Thyroid gland (tissue), 4 donors: ENCODE data around the gene PPP2R2D. TPM values are rescaled to one million over a fixed set of nuclear protein-coding genes. Genes with fewer than 3 reads are reported as not detected.

ENCODE experiments used
- DNase-seq, 2 donors: peaks; one replicate each; pipeline ENCODE4 v3.0.0-alpha.2; 2019
- H3K27ac ChIP-seq, 3 donors: fragments of 200-600 bp; sonication (generic); 1 replicate in 2 of 3; 2 replicates in 1 of 3; pipeline ENCODE4 v1.5.1; 2016 to 2019; ENCODE audit warnings: mild to moderate bottlenecking in 1 of 3, moderate library complexity in 1 of 3
- H3K27me3 ChIP-seq: fragments of 200-600 bp; sonication (generic); one replicate; pipeline ENCODE4 v1.5.1; 2019
- H3K36me3 ChIP-seq, 2 donors: fragments of 200-600 bp; sonication (generic); one replicate each; pipeline ENCODE4 v1.5.1; 2016 to 2019
- H3K4me1 ChIP-seq, 2 donors: fragments of 200-600 bp; sonication (generic); one replicate each; pipeline ENCODE4 v1.5.1; 2017 to 2019
- H3K4me3 ChIP-seq, 3 donors: fragments of 200-600 bp; sonication (generic); replicated peaks in 1 of 3; 1 replicate in 2 of 3; 2 replicates in 1 of 3; pipeline ENCODE4 v1.5.1; 2016; ENCODE audit warnings: mild to moderate bottlenecking in 1 of 3
- H3K9me3 ChIP-seq: fragments of 200-600 bp; sonication (generic); one replicate; pipeline ENCODE4 v1.5.1; 2017
- POLR2A ChIP-seq, 2 donors: fragments of 450-650 bp; IDR thresholded peaks; one replicate each; pipeline ENCODE4 v1.6.1; 2017; ENCODE audit warnings: antibody characterized with exemption in 2 of 2, mild to moderate bottlenecking in 2 of 2, moderate library complexity in 1 of 2
- WGBS, 2 donors: methylation state at CpG; one replicate each; pipeline ENCODE4 v1.1.5; 2017; 5-methylcytosine and 5-hydroxymethylcytosine counted together
- intact Hi-C: fragments of 100-400 bp; cut with DNase I; formaldehyde crosslinking; loops from one replicate; pipeline ENCODE4 v1.15.1; 2023
- total RNA-seq, 4 donors: library from RNA; depleted of rRNA; stranded (reverse); fragments of >200 nt; gene quantifications; one replicate each; pipeline ENCODE4 v1.2.3, GENCODE V29; 2016
- TF ChIP-seq, protein P1 (sequence below), 6 experiments: fragments of 200-600 bp in 3 of 6; fragments of 450-650 bp in 3 of 6; sonication (generic) in 3 of 6; IDR thresholded peaks; one replicate each; pipeline ENCODE4 v1.5.1; 2016 to 2019; ENCODE audit warnings: antibody characterized with exemption in 6 of 6, mild to moderate bottlenecking in 2 of 6, inconsistent platforms in 1 of 6, moderate library complexity in 1 of 6

The PPP2R2D gene
- total RNA-seq, 4 donors from 2014 or later = 32.3 to 38.7 (median 33.9) TPM

DNA sequence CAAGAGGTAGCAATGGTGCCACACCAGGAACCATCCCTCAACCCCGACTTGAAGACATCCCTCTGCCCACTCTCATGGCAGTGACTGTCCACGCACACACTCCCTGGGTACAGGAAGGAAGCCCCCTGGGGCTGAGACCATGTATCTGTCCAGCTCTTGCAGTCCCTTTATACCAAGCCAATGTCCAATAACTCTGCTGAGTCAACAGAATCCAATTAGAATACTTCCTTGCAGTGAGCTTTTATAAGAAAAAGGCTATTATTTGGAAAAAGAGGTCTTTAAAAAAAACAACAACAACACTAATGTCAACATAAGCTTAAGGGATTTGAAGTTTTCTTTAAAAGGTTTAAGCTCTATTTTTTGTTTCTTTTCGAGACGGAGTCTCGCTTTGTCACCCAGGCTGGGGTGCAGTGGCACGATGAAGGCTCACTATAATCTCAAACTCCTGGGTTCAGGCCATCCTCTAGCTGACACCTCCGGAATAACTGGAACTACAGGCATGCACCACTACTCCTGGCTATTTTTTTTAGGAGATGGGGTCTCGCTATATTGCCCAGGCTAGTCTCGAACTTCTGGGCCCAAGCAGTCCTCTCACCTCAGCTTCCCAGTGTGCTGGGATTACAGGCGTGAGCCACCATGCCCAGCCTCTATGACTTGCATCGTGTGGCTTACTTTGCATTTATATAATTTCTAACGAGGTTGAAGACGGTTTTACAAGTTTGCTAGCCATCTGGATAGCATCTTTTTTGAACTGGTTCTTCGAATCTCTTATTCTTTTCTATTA is 73.4 kb downstream of the PPP2R2D start:
- Histone ChIP-seq H3K27me3 (no peaks in the 10 kb centered on the region), H3K4me1 (peaks cover 12 to 15% of the 10 kb centered on the region in 2 donors), H3K36me3 (peaks cover 11 to 13% of the 10 kb centered on the region in 2 donors), H3K9me3 (no peaks in the 10 kb centered on the region), H3K4me3 (no peak overlapping the region), H3K27ac (no peak overlapping the region)
- 88 to 92% methylated on average over 14 of the region's 14 CpGs for WGBS, 2 donors
- no peak for DNase-seq
- intact Hi-C loops = no loop called here
- TF ChIP-seq, protein P1, sequence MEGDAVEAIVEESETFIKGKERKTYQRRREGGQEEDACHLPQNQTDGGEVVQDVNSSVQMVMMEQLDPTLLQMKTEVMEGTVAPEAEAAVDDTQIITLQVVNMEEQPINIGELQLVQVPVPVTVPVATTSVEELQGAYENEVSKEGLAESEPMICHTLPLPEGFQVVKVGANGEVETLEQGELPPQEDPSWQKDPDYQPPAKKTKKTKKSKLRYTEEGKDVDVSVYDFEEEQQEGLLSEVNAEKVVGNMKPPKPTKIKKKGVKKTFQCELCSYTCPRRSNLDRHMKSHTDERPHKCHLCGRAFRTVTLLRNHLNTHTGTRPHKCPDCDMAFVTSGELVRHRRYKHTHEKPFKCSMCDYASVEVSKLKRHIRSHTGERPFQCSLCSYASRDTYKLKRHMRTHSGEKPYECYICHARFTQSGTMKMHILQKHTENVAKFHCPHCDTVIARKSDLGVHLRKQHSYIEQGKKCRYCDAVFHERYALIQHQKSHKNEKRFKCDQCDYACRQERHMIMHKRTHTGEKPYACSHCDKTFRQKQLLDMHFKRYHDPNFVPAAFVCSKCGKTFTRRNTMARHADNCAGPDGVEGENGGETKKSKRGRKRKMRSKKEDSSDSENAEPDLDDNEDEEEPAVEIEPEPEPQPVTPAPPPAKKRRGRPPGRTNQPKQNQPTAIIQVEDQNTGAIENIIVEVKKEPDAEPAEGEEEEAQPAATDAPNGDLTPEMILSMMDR (IDR thresholded peaks at IDR 0.05) = no peak
- no peak for TF ChIP-seq POLR2A (IDR thresholded peaks at IDR 0.05)

DNA sequence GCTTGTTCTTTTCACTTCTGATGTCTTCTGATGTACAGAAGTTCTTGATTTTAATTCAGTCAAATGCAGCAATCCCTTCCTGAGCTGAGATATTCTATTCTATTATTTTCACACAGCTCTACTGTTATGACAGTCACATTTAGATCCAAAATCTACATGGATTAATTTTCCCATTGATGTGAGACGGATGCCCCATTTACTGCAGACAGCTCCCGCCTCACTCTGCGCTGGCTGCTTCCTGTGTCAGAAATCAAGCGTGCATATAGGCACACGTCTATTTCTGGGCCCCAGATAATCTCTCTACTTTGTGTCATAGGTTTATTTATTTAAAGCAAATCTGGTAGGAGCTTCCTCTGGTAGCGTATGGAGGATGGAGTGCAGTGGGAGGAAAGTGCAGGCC is 74.2 kb downstream of the PPP2R2D start:
- Histone ChIP-seq H3K36me3 (peaks cover 5 to 6% of the 10 kb centered on the region in 2 donors), H3K9me3 (no peaks in the 10 kb centered on the region), H3K4me1 (peaks cover 15 to 22% of the 10 kb centered on the region in 2 donors), H3K27ac (no peak overlapping the region), H3K27me3 (no peaks in the 10 kb centered on the region), H3K4me3 (no peak overlapping the region)
- intact Hi-C loops = no loop called here
- 87 to 89% methylated on average over 6 of the region's 6 CpGs for WGBS, 2 donors
- TF ChIP-seq, protein P1 (IDR thresholded peaks at IDR 0.05) = no peak
- TF ChIP-seq POLR2A (IDR thresholded peaks at IDR 0.05) = no peak
- no peak for DNase-seq

DNA sequence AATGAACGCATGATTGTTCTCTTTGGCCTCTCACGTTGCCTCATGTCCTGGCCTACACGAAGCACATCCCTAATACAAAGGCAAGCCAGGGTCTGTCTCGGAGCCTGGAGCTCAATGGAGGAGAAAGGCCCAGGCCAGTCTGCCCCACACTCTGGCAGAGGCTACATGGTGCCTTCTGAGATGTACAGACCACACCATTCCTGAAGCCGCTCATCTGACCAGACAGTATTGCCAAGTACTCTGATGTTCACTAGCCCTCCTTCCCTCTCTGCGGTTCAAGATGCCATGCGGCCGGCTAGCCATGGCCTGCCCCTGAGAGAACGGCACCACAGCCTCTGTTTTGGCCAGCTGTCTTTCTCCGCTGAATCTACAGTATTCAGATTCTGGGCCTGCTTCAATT is 75.0 kb downstream of the PPP2R2D start:
- no peak for DNase-seq
- peaks cover 23 to 28% of the 10 kb centered on the region in 2 donors for H3K4me1 ChIP-seq
- H3K36me3 ChIP-seq = no peaks in the 10 kb centered on the region
- TF ChIP-seq, protein P1 (IDR thresholded peaks at IDR 0.05) = no peak
- no peak for TF ChIP-seq POLR2A (IDR thresholded peaks at IDR 0.05)
- intact Hi-C loops = no loop called here
- H3K4me3 ChIP-seq = no peak overlapping the region
- no peaks in the 10 kb centered on the region for H3K9me3 ChIP-seq
- no peaks in the 10 kb centered on the region for H3K27me3 ChIP-seq
- no peak overlapping the region for H3K27ac ChIP-seq
- 93 to 98% methylated on average over 10 of the region's 10 CpGs for WGBS, 2 donors

DNA sequence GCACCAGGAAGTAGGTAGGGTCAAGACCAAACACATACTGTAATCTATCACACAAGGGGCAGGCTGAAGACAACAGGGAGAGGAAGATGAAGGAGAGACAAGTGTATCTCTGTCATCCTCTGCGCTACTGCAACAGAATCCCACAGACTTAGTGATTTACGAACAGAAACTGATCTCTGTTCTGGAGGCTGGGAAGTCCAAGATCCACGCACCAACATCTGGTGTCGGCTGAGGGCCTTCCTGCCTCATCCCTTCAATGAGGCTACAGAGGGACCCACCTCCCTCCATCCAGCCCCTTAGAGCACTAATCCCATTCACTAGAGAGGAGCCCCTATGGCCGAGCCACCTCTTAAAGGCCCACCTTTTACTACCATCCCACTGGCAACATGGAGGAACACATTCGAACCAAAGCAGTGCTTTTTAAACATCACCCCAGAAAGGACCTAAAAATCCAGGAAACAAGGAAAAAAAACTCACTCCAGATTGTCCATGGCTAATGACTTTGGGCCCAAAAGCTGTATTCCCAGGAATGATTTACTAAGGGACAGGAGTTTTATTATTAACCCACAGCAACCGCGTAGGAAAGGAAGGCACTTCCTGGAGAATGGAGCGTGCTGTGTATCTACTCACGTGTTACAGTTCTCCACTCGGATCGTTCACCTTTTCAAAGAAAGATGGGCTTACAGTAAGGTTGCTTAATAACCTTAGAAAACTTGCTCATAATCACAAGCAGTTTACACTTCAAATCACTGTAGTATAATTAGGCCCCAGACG is 76.7 kb downstream of the PPP2R2D start:
- intact Hi-C loops = no loop called here
- Histone ChIP-seq H3K27me3 (no peaks in the 10 kb centered on the region), H3K4me1 (peaks cover 24 to 30% of the 10 kb centered on the region in 2 donors), H3K9me3 (no peaks in the 10 kb centered on the region), H3K36me3 (no peaks in the 10 kb centered on the region), H3K27ac (no peak overlapping the region), H3K4me3 (no peak overlapping the region)
- 89 to 92% methylated on average over 12 to 13 of the region's 13 CpGs for WGBS, 2 donors
- TF ChIP-seq POLR2A (IDR thresholded peaks at IDR 0.05) = no peak
- TF ChIP-seq, protein P1 (IDR thresholded peaks at IDR 0.05) = no peak
- DNase-seq = no peak

DNA sequence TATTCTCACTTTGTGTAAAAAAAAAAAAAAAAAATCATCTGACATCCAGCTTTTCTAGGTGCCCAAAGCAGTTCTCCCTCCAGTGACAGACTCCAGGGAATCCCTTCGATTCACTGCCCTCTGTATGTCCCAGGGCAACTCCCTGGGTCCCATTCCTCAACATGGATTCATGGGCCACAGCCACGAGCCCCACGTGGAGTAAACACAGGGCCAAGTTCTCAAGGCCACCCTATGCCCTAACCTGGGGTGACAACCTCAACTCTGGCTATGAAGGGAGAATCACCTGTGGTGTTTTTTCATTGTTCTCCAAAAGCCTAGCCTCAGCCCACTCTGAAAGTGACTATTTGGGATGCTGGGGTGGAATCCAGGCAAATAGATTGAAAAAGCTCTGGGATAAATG is 77.6 kb downstream of the PPP2R2D start:
- WGBS, 2 donors = 87% methylated on average over 3 of the region's 3 CpGs
- Histone ChIP-seq H3K4me3 (no peak overlapping the region), H3K36me3 (no peaks in the 10 kb centered on the region), H3K9me3 (no peaks in the 10 kb centered on the region), H3K27ac (no peak overlapping the region), H3K4me1 (peaks cover 15 to 26% of the 10 kb centered on the region in 2 donors), H3K27me3 (no peaks in the 10 kb centered on the region)
- TF ChIP-seq, protein P1 (IDR thresholded peaks at IDR 0.05) = no peak
- intact Hi-C loops = no loop called here
- no peak for DNase-seq
